SU-DHL-6 (cell line): ENCODE results near the gene SEC62.
A peak's percentile ranks its signal among the peaks of the same experiment; 100 is the strongest.

ENCODE experiments used
- H2AFZ ChIP-seq: fragments of 200-600 bp; sonication (generic); 2 replicates; pipeline ENCODE4 v1.6.1; 2014; ENCODE audit warnings: low read depth, mild to moderate bottlenecking, moderate library complexity, mixed read lengths, antibody characterized with exemption, low read length; ENCODE audit not compliant: severe bottlenecking
- H3F3A ChIP-seq: fragments of 200-600 bp; shearing (Covaris generic); 2 replicates; pipeline ENCODE4 v1.6.0; 2016; ENCODE audit warnings: antibody characterized with exemption, mild to moderate bottlenecking; ENCODE audit not compliant: insufficient read depth
- H3K27ac ChIP-seq: fragments of 200-600 bp; sonication (generic); 2 replicates; pipeline ENCODE4 v1.5.1; 2016; ENCODE audit warnings: low read depth, mild to moderate bottlenecking, low read length, moderate library complexity, mixed read lengths
- H3K27me3 ChIP-seq: fragments of 200-600 bp; sonication (generic), shearing (Covaris generic); 2 replicates; pipeline ENCODE4 v1.6.0; 2014; ENCODE audit warnings: mild to moderate bottlenecking, low read length
- H3K36me3 ChIP-seq: fragments of 200-600 bp; sonication (generic); 2 replicates; pipeline ENCODE4 v1.6.1; 2014; ENCODE audit warnings: mild to moderate bottlenecking, low read length, mixed read lengths
- H3K4me2 ChIP-seq: fragments of 300-600, 200-600 bp; shearing (Covaris generic), sonication (generic); 2 replicates; pipeline ENCODE4 v1.6.0; 2014; ENCODE audit warnings: low read length, low read depth, mild to moderate bottlenecking; ENCODE audit not compliant: poor library complexity, severe bottlenecking
- H3K4me3 ChIP-seq: fragments of 200-600 bp; sonication (generic); 2 replicates; pipeline ENCODE4 v1.5.1; 2014; ENCODE audit warnings: antibody characterized with exemption, low read length, mild to moderate bottlenecking, mixed read lengths; ENCODE audit not compliant: insufficient read depth, poor library complexity, severe bottlenecking
- H3K79me2 ChIP-seq: fragments of 200-600 bp; sonication (generic); 2 replicates; pipeline ENCODE4 v1.6.1; 2014; ENCODE audit warnings: mild to moderate bottlenecking, low read length, moderate library complexity; ENCODE audit not compliant: insufficient read depth
- H3K9ac ChIP-seq: fragments of 200-600 bp; sonication (generic); 2 replicates; pipeline ENCODE4 v1.7.0; 2014; ENCODE audit warnings: mild to moderate bottlenecking, low read length
- H3K9me2 ChIP-seq: fragments of 200-600 bp; sonication (generic); replicated peaks from 2 replicates; pipeline ENCODE4 v1.6.1; 2014; ENCODE audit warnings: low read length; ENCODE audit not compliant: insufficient read depth
- H3K9me3 ChIP-seq: fragments of 200-600 bp; sonication (generic); 2 replicates; pipeline ENCODE4 v1.6.1; 2014; ENCODE audit warnings: low read length, mixed read lengths; ENCODE audit not compliant: insufficient read depth
- H4K20me1 ChIP-seq: fragments of 200-600 bp; sonication (generic); 2 replicates; pipeline ENCODE4 v1.6.1; 2014; ENCODE audit warnings: low read depth, mild to moderate bottlenecking, antibody characterized with exemption, low read length, moderate library complexity, mixed read lengths
- EZH2phosphoT487 ChIP-seq: fragments of 200-600 bp; sonication (generic), shearing (Covaris generic); conservative IDR thresholded peaks from 2 replicates; pipeline ENCODE4 v1.6.1; 2018; ENCODE audit warnings: mild to moderate bottlenecking, antibody characterized with exemption, low read length, moderate library complexity, mixed read lengths
- TF ChIP-seq, protein P1 (sequence below): fragments of 200-600 bp; sonication (generic); IDR thresholded peaks from one replicate; pipeline ENCODE4 v1.5.1; 2017; ENCODE audit warnings: antibody characterized with exemption, mild to moderate bottlenecking, low read length, moderate library complexity; ENCODE audit not compliant: insufficient read depth, poor library complexity, severe bottlenecking

The SEC62 gene

DNA sequence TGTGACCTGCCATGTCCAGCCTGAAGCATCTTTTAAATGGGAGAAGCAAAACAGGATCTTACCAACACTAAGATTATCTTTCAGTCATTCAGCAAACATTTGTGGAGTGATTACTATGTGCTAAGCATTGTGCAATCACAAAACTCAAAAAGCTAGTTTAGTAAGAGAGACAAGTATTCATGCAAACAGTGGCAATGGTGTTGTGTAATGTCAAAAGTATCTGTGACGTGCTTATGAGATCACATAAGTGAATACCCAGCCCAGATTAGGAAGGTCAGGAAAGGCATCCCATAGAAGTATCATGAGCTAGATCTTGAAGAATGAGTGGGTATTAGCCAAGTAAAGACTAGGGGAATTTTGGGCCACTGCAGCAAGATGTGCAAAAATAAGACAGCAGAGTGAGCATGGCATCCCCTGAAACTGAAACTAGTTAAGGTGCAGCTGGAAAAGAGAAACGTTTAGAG lies 32.1 kb downstream of the SEC62 start:
- H3K9me3 ChIP-seq: no peaks in the 10 kb centered on the region
- H3K27ac ChIP-seq: peak overlapping the region; percentile 8; the same call in 1 of the 2 replicates
- peaks cover 70% of the 10 kb centered on the region for H3F3A ChIP-seq
- H3K9me2 ChIP-seq: no peaks in the 10 kb centered on the region
- H3K79me2 ChIP-seq: no peaks in the 10 kb centered on the region
- H2AFZ ChIP-seq: no peak overlapping the region
- TF ChIP-seq, protein P1, sequence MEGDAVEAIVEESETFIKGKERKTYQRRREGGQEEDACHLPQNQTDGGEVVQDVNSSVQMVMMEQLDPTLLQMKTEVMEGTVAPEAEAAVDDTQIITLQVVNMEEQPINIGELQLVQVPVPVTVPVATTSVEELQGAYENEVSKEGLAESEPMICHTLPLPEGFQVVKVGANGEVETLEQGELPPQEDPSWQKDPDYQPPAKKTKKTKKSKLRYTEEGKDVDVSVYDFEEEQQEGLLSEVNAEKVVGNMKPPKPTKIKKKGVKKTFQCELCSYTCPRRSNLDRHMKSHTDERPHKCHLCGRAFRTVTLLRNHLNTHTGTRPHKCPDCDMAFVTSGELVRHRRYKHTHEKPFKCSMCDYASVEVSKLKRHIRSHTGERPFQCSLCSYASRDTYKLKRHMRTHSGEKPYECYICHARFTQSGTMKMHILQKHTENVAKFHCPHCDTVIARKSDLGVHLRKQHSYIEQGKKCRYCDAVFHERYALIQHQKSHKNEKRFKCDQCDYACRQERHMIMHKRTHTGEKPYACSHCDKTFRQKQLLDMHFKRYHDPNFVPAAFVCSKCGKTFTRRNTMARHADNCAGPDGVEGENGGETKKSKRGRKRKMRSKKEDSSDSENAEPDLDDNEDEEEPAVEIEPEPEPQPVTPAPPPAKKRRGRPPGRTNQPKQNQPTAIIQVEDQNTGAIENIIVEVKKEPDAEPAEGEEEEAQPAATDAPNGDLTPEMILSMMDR: no peak
- TF ChIP-seq EZH2phosphoT487: no peak
- no peak overlapping the region for H3K4me2 ChIP-seq
- no peaks in the 10 kb centered on the region for H4K20me1 ChIP-seq
- H3K36me3 ChIP-seq: peaks cover 34% of the 10 kb centered on the region
- H3K9ac ChIP-seq: no peak overlapping the region
- no peak overlapping the region for H3K4me3 ChIP-seq
- no peaks in the 10 kb centered on the region for H3K27me3 ChIP-seq

DNA sequence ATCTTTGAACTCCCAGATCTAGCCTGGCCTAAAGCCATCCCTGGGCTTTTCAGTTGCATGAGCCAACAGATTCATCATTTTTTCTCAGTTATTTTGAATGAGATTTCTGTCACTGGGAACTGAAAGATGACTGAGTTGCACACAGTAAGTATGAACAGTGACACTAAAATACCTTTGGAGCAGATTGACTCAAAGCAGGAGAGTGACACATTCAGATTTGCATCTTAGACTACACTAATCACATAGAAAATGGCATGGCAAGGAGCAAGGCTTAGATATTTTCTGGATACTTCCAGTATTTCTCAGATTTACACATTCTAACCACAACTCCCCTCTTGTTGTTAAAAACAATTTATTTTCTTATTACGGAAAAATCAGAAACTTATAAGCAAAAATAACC lies 32.8 kb downstream of the SEC62 start:
- Histone ChIP-seq H3K4me2 (no peak overlapping the region), H3F3A (peaks cover 62% of the 10 kb centered on the region), H3K9ac (no peak overlapping the region), H3K36me3 (peaks cover 26% of the 10 kb centered on the region), H3K27ac (peak overlapping the region; percentile 8; the same call in 1 of the 2 replicates), H4K20me1 (no peaks in the 10 kb centered on the region), H3K9me2 (no peaks in the 10 kb centered on the region), H3K9me3 (no peaks in the 10 kb centered on the region), H3K27me3 (no peaks in the 10 kb centered on the region), H3K79me2 (no peaks in the 10 kb centered on the region), H2AFZ (no peak overlapping the region), H3K4me3 (no peak overlapping the region)
- TF ChIP-seq, protein P1: no peak
- no peak for TF ChIP-seq EZH2phosphoT487

GRCh38 chr3:170000051-170000450 lies 33.4 kb downstream of the SEC62 start:
- Histone ChIP-seq H3K9me3 (no peaks in the 10 kb centered on the region), H3F3A (peaks cover 56% of the 10 kb centered on the region), H3K4me2 (no peak overlapping the region), H3K9ac (no peak overlapping the region), H2AFZ (no peak overlapping the region), H3K36me3 (peaks cover 20% of the 10 kb centered on the region), H3K27me3 (no peaks in the 10 kb centered on the region), H3K79me2 (no peaks in the 10 kb centered on the region), H3K4me3 (no peak overlapping the region), H3K27ac (no peak overlapping the region), H3K9me2 (no peaks in the 10 kb centered on the region), H4K20me1 (no peaks in the 10 kb centered on the region)
- no peak for TF ChIP-seq EZH2phosphoT487
- TF ChIP-seq, protein P1: no peak
